ENCODE data around the gene SYT13. TPM values are rescaled to one million over a fixed set of nuclear protein-coding genes. Genes with fewer than 3 reads are reported as not detected.

The SYT13 gene
- polyA plus RNA-seq, 1 donor (not counting 4 experiments of a cell fraction or from before 2014, with no cell fraction given): not detected

- TF ChIP-seq EZH2 (IDR thresholded peaks at IDR 0.05; ENCODE audit: low read length): no peak
- TF ChIP-seq CTCF (optimal IDR thresholded peaks at IDR 0.05 in 1 of 3, IDR thresholded peaks at IDR 0.05 in 1 of 3, conservative IDR thresholded peaks at IDR 0.05 in 1 of 3; ENCODE audit: extremely low read depth in 1 of 3, insufficient read depth in 2 of 3, low read length in 3 of 3): no peak
- dilution Hi-C loops (cut with MboI; ENCODE audit: extremely low pct_ligation_motif_present, low sequenced_read_pairs): no loop called here
- H3K9ac ChIP-seq (ENCODE audit: control insufficient read depth, extremely low read depth, insufficient read depth, low read length): no peak overlapping the region
- no peaks in the 10 kb centered on the region for H3K4me1 ChIP-seq (ENCODE audit: control insufficient read depth, extremely low read depth, insufficient read depth, low read length)
- no peaks in the 10 kb centered on the region for H4K20me1 ChIP-seq (ENCODE audit: control insufficient read depth, extremely low read depth, insufficient read depth, low read length)
- DNase-seq (ENCODE audit: low read depth, low spot score) (no peak), FAIRE-seq (no peak)
- H3K4me2 ChIP-seq (ENCODE audit: control insufficient read depth, extremely low read depth, insufficient read depth, low read depth, low read length): no peak overlapping the region
- no peak overlapping the region for H3K27ac ChIP-seq (ENCODE audit: control insufficient read depth, insufficient read depth, low read length)
- H3K36me3 ChIP-seq (ENCODE audit: control insufficient read depth in 2 of 2, extremely low read depth in 1 of 2, insufficient read depth in 2 of 2, low read length in 2 of 2): no peaks in the 10 kb centered on the region
- H3K79me2 ChIP-seq (ENCODE audit: control insufficient read depth, insufficient read depth, low read length): no peaks in the 10 kb centered on the region
- no peaks in the 10 kb centered on the region for H3K9me1 ChIP-seq (ENCODE audit: control insufficient read depth, extremely low read depth, insufficient read depth, low read length)
- H3K9me3 ChIP-seq (ENCODE audit: control insufficient read depth, low read depth, low read length): no peaks in the 10 kb centered on the region
- no peak overlapping the region for H2AFZ ChIP-seq (ENCODE audit: control insufficient read depth, low read length)
- H3K27me3 ChIP-seq (ENCODE audit: control insufficient read depth, extremely low read depth, insufficient read depth, low read length): peaks cover 8% of the 10 kb centered on the region
- H3K4me3 ChIP-seq (ENCODE audit: control insufficient read depth in 2 of 3, extremely low read depth in 1 of 3, insufficient read depth in 2 of 3, low read depth in 1 of 3, low read length in 3 of 3): no peak overlapping the region
Measured at GRCh38 chr11:45243967-45244366, 42.2 kb downstream of the SYT13 start.

GRCh38 chr11:45239733-45240132, 46.4 kb downstream of the SYT13 start:
- no peaks in the 10 kb centered on the region for H3K9me3 ChIP-seq (ENCODE audit: control insufficient read depth, low read depth, low read length)
- DNase-seq (ENCODE audit: low read depth, low spot score) (no peak), FAIRE-seq (no peak)
- TF ChIP-seq EZH2 (IDR thresholded peaks at IDR 0.05; ENCODE audit: low read length) (no peak), CTCF (optimal IDR thresholded peaks at IDR 0.05 in 1 of 3, IDR thresholded peaks at IDR 0.05 in 1 of 3, conservative IDR thresholded peaks at IDR 0.05 in 1 of 3; ENCODE audit: extremely low read depth in 1 of 3, insufficient read depth in 2 of 3, low read length in 3 of 3) (no peak)
- no peak overlapping the region for H3K4me2 ChIP-seq (ENCODE audit: control insufficient read depth, extremely low read depth, insufficient read depth, low read depth, low read length)
- dilution Hi-C loops (cut with MboI; ENCODE audit: extremely low pct_ligation_motif_present, low sequenced_read_pairs): no loop called here
- no peak overlapping the region for H3K27ac ChIP-seq (ENCODE audit: control insufficient read depth, insufficient read depth, low read length)
- peaks cover 8% of the 10 kb centered on the region for H3K27me3 ChIP-seq (ENCODE audit: control insufficient read depth, extremely low read depth, insufficient read depth, low read length)
- no peaks in the 10 kb centered on the region for H4K20me1 ChIP-seq (ENCODE audit: control insufficient read depth, extremely low read depth, insufficient read depth, low read length)
- no peak overlapping the region for H3K9ac ChIP-seq (ENCODE audit: control insufficient read depth, extremely low read depth, insufficient read depth, low read length)
- H3K4me3 ChIP-seq (ENCODE audit: control insufficient read depth in 2 of 3, extremely low read depth in 1 of 3, insufficient read depth in 2 of 3, low read depth in 1 of 3, low read length in 3 of 3): no peak overlapping the region
- no peaks in the 10 kb centered on the region for H3K9me1 ChIP-seq (ENCODE audit: control insufficient read depth, extremely low read depth, insufficient read depth, low read length)
- H3K79me2 ChIP-seq (ENCODE audit: control insufficient read depth, insufficient read depth, low read length): no peaks in the 10 kb centered on the region
- H3K4me1 ChIP-seq (ENCODE audit: control insufficient read depth, extremely low read depth, insufficient read depth, low read length): no peaks in the 10 kb centered on the region
- H3K36me3 ChIP-seq (ENCODE audit: control insufficient read depth in 2 of 2, extremely low read depth in 1 of 2, insufficient read depth in 2 of 2, low read length in 2 of 2): no peaks in the 10 kb centered on the region
- H2AFZ ChIP-seq (ENCODE audit: control insufficient read depth, low read length): no peak overlapping the region

All from keratinocyte (primary cell).